Large intestine (tissue), 3 donors: ENCODE results near the gene EIF4E3. TPM values are rescaled to one million over a fixed set of nuclear protein-coding genes. Genes with fewer than 3 reads are reported as not detected.

Source experiments
- DNase-seq, 2 donors: peaks; one replicate each; pipeline versions ENCODE4 v3.0.0 to v3.0.0-alpha.2; 2013
- H3K27ac ChIP-seq: one replicate; pipeline ENCODE4 v1.5.1; 2013; ENCODE audit warnings: low read length
- H3K27me3 ChIP-seq: 2 replicates; pipeline ENCODE4 v1.6.1; 2013; ENCODE audit warnings: low read length; ENCODE audit not compliant: control insufficient read depth, insufficient read depth
- H3K36me3 ChIP-seq: 2 replicates; pipeline ENCODE4 v1.6.1; 2013; ENCODE audit warnings: low read length; ENCODE audit not compliant: control insufficient read depth, insufficient read depth
- H3K4me1 ChIP-seq: one replicate; pipeline ENCODE4 v1.6.1; 2013; ENCODE audit warnings: low read length; ENCODE audit not compliant: control insufficient read depth, insufficient read depth
- H3K4me3 ChIP-seq: one replicate; pipeline ENCODE4 v1.5.1; 2013; ENCODE audit warnings: low read length
- H3K9me3 ChIP-seq: one replicate; pipeline ENCODE4 v1.6.1; 2013; ENCODE audit warnings: mild to moderate bottlenecking, low read depth, low read length, moderate library complexity; ENCODE audit not compliant: control insufficient read depth
- WGBS: methylation state at CpG from one replicate; pipeline ENCODE4 v1.1.5; 2013; ENCODE audit warnings: low lambda C conversion rate; ENCODE audit not compliant: insufficient coverage; 5-methylcytosine and 5-hydroxymethylcytosine counted together
- polyA plus RNA-seq: library from polyadenylated mRNA; unstranded; fragments of 120-200 nt; gene quantifications from one replicate; pipeline ENCODE4 v1.2.1, GENCODE V29; 2013

The EIF4E3 gene
- polyA plus RNA-seq, 1 donor: 7.7 TPM

DNA sequence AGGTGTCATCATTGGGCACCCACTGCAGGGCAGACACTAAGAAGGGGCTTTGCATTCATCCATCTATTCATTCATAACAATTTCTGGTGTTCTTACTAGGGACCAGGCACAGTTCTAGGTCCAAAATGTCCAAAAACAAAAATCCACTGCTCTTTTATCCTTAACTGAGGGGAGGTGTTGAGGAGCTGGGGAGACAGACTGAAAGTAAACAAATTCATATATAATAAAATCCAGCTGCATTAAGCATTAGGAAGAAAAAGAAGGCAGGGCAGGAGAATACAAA is 1.1 kb downstream of the EIF4E3 start:
- peaks cover 24% of the 10 kb centered on the region for H3K27me3 ChIP-seq
- H3K4me1 ChIP-seq: peaks cover 7% of the 10 kb centered on the region
- H3K4me3 ChIP-seq: peak overlapping the region; percentile 70
- H3K9me3 ChIP-seq: no peaks in the 10 kb centered on the region
- no peak for DNase-seq
- H3K36me3 ChIP-seq: no peaks in the 10 kb centered on the region
- no peak overlapping the region for H3K27ac ChIP-seq

DNA sequence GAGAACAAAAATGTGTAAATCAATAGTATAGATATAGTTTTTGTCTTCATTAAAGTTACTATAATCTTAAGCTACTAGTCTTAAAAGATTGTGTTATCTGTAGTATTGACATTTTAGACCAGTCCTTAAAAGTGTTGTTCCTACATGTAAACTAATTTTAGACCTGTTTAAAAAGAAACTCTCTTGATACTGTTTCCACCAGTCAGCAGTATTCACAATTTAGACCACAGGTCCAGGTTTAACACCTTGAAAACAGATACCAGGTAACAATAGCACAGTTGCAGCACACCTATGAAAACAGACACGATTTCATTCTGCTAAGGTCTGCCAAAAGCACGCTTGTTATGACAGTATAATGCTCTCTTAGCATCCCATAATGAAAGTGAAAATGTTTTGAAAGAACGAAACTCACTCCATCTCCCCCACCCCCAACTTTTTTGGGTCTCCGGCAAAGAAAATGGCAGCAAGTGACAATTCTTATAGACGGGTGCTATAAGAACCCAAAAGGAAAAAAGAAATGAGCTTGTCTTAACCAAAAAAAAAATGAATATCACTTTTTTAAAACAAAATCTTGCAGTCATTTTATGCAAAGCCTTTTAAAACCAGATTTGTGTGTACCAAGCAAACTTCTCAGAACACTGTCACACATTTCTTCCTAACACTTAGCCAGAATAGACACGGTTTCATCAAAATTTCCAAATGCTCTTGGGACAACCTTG is 1.6 kb downstream of the EIF4E3 start:
- Histone ChIP-seq H3K36me3 (no peaks in the 10 kb centered on the region), H3K4me3 (no peak overlapping the region), H3K27me3 (peaks cover 21% of the 10 kb centered on the region), H3K4me1 (peaks cover 7% of the 10 kb centered on the region), H3K27ac (no peak overlapping the region), H3K9me3 (no peaks in the 10 kb centered on the region)
- WGBS: 75% methylated on average over 3 of the region's 6 CpGs
- DNase-seq: no peak

DNA sequence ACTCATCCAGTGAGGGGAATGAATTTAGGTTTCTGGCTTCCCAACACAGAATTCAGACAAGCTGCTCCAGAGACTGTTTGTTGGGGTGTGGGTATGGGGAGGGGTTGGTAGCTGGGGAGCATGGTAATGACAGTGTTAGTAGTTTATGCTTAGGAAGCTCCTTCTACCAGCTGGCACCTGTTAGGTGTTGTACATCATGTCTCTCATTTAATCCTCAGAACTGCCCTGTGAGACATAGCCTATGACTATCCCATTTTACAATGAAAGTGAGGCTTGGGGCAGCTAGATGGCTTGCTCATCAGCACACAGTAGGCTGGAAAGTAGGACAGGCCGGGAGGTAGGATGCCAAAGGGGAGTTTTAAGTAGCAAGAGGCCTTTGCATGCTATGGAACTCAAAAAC is 2.5 kb downstream of the EIF4E3 start:
- Histone ChIP-seq H3K4me1 (peaks cover 7% of the 10 kb centered on the region), H3K9me3 (no peaks in the 10 kb centered on the region), H3K27ac (no peak overlapping the region), H3K4me3 (no peak overlapping the region), H3K27me3 (peaks cover 17% of the 10 kb centered on the region), H3K36me3 (no peaks in the 10 kb centered on the region)
- no CpG with 5 or more reads among the region's 1 CpG for WGBS
- no peak for DNase-seq

DNA sequence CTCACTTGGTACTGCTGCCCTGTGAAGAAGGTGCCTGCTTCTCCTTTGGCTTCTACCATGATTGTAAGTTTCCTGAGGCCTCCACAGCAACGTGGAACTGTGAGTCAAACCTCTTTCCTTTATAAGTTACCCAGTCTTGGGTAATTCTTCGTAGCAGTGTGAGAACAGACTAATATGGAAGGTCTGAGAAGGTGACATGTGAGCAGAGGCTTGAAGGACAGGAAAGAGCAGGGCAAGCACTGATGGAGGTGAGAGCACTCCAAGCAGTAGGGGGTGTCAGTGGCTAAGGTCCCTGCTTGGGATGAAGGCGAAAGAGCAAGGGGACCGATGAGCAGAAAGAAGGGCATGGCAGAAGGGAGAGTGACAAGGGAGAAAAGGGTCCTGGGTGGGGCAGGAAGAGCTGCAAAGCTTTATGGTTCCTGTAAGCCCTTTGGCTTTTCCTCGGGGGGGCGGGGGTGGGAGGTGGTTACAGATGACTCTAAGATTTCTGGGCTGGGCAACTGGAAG is 3.5 kb downstream of the EIF4E3 start:
- no CpG with 5 or more reads among the region's 6 CpGs for WGBS
- no peaks in the 10 kb centered on the region for H3K36me3 ChIP-seq
- H3K27ac ChIP-seq: no peak overlapping the region

DNA sequence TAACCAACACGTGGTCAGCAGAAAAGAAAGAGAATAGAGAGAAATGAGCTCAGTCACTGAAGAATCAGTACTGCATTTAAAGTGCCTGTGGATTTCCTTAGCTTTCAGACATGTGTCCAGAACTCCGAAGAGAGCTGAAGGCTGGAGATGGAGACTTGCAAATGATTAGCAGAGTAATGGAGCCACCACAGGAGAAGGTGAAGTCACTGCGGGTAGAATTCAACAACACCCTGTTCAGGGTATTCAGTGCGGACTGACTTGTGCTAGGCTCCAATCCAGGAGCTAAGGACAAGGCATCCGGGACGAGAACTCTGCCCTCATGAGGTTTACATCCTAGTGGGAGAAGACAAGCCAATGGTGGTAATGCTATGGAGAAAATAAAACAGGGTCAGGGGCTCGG is 4.2 kb downstream of the EIF4E3 start:
- H3K4me1 ChIP-seq: peaks cover 7% of the 10 kb centered on the region
- H3K36me3 ChIP-seq: no peaks in the 10 kb centered on the region
- H3K27me3 ChIP-seq: peaks cover 11% of the 10 kb centered on the region
- no peak for DNase-seq
- WGBS: 83% methylated on average over 1 of the region's 7 CpGs
- no peak overlapping the region for H3K27ac ChIP-seq
- H3K4me3 ChIP-seq: no peak overlapping the region
- H3K9me3 ChIP-seq: no peaks in the 10 kb centered on the region

More for the DNA sequence above, 3.5 kb downstream of the EIF4E3 start:
- no peak for DNase-seq
- H3K9me3 ChIP-seq: no peaks in the 10 kb centered on the region
- H3K27me3 ChIP-seq: peaks cover 13% of the 10 kb centered on the region
- H3K4me3 ChIP-seq: no peak overlapping the region
- H3K4me1 ChIP-seq: peaks cover 7% of the 10 kb centered on the region

DNA sequence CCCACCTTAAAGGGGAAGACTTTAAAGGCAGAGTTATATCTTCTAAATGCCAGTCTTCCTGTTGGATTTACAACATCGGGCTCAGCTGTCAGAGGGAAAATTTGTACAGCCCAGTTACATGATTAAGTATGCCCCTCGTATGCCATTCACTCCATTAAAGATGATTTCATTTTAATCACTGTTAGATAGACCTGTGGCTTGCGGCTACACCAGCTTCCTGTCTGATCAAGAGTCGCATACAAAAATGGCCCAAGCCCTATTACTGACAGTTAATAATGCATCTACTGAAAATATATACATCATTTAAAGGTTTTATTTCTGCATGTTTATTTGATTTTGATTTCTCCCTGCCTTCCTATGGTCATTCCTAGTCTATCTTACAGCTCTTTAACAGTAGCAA is 7.1 kb downstream of the EIF4E3 start:
- WGBS: 100% methylated on average over 2 of the region's 4 CpGs
- H3K9me3 ChIP-seq: no peaks in the 10 kb centered on the region

DNA sequence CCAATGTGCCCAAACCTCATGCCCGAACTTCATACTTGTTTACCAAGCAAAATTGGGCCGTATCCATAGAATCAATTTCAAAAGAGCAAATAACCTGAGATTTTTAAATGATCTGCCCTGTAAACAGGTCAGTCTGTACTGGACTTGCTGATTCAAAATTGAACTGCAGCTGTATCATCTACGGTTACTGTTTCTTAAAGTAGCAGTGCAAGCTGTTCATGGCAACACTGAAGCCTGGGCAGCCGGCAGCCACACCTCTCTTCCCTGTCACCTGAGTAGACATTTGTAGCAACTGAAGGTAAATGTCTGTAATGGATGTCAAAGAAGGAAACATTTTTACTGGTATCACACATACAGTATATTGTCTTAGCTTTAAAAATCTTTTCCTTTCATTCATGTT is 10.6 kb downstream of the EIF4E3 start:
- Histone ChIP-seq H3K9me3 (no peaks in the 10 kb centered on the region), H3K27ac (no peak overlapping the region), H3K36me3 (peaks cover 3% of the 10 kb centered on the region), H3K4me3 (no peak overlapping the region), H3K4me1 (no peaks in the 10 kb centered on the region), H3K27me3 (no peaks in the 10 kb centered on the region)
- WGBS: 100% methylated on average over 1 of the region's 4 CpGs
- no peak for DNase-seq

More for the DNA sequence above, 7.1 kb downstream of the EIF4E3 start:
- H3K4me1 ChIP-seq: no peaks in the 10 kb centered on the region
- DNase-seq: no peak
- H3K27me3 ChIP-seq: peaks cover 3% of the 10 kb centered on the region
- H3K4me3 ChIP-seq: no peak overlapping the region
- H3K27ac ChIP-seq: no peak overlapping the region
- no peaks in the 10 kb centered on the region for H3K36me3 ChIP-seq

DNA sequence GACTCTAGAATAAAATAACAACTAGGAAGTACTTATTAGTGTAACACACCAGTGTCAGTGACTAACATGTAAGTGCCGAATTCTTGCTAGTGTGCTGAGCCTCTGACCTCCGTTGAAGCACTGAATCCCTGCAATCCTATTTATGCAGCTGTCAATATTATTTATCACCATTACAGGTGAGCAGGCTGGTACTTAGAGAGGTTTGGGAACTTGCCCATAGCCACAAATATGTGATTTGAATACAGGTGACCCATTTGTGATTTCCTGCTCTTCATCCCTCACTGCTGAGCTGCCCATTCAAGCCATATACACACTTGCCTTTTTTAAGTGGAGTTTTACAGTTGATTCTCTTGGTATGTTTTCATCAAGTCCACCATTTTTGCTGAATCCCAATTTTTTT is 12.2 kb downstream of the EIF4E3 start:
- H3K27ac ChIP-seq: no peak overlapping the region
- H3K4me3 ChIP-seq: no peak overlapping the region
- H3K36me3 ChIP-seq: peaks cover 3% of the 10 kb centered on the region
- no peaks in the 10 kb centered on the region for H3K4me1 ChIP-seq
- H3K27me3 ChIP-seq: no peaks in the 10 kb centered on the region
- no CpG with 5 or more reads among the region's 2 CpGs for WGBS
- no peaks in the 10 kb centered on the region for H3K9me3 ChIP-seq
- DNase-seq: no peak

DNA sequence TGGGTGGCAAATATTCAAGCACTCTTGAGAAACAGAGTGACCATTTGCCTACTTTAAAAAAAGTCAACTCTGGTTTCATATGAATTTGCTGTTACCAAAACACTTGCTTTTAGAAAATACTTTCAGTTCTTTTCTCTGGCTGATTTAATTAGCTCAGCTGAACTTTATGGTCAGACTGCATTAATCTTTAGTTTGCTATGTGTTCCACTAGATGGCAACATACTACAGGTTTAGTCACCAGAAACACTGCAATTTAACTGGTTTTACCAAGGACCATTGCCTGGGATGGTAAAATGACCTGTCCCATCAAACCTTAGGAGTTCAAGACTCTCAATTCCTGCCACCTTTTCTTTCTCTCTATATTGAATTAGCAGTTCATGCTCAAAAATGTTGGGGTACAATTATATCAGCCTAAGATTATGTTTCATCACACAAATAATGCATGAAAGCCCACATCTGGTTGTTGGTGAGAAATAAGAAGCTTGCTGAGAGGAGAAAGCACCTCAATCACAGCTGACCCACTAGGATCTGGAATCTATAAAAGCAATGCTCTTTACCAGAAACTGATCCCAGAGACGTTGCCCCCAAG is 14.2 kb downstream of the EIF4E3 start:
- no peaks in the 10 kb centered on the region for H3K4me1 ChIP-seq
- no CpG with 5 or more reads among the region's 1 CpG for WGBS
- peak in 1 of 2 donors; percentile 44 for DNase-seq
- no peaks in the 10 kb centered on the region for H3K27me3 ChIP-seq
- H3K9me3 ChIP-seq: no peaks in the 10 kb centered on the region
- H3K4me3 ChIP-seq: no peak overlapping the region
- H3K27ac ChIP-seq: no peak overlapping the region
- peaks cover 3% of the 10 kb centered on the region for H3K36me3 ChIP-seq

DNA sequence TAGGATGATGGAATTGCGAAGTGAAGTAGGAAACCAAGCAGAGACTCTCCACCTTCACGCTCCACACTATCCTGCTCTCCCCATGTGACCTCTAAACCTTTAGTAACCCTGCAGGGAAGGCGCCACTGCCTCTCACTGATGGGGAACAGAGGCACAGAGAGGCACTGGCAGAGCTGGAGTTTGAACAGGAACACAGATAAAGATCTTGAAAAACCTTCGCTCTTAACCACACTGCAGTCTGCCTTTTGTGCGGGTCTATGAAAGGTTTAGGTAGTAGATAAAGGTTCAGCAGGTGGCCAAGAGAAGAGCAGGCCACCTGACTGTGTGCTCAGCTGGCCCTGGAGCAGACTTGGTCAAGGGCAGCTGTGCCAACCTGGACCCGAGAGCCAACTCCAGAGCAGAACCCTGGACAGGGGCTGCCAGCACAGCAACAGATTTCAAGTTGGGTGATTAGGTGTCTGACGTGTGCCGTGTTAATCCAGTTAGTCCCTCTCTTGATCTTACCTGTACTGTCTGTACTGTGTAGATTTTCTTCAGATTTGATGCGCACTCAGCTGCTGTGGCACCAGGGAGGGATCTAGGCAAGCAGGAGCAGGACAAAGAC is 15.2 kb downstream of the EIF4E3 start:
- WGBS: no CpG with 5 or more reads among the region's 9 CpGs
- H3K27ac ChIP-seq: no peak overlapping the region
- H3K27me3 ChIP-seq: no peaks in the 10 kb centered on the region
- no peak for DNase-seq
- H3K36me3 ChIP-seq: peaks cover 3% of the 10 kb centered on the region
- H3K4me3 ChIP-seq: no peak overlapping the region
- no peaks in the 10 kb centered on the region for H3K9me3 ChIP-seq
- H3K4me1 ChIP-seq: no peaks in the 10 kb centered on the region
